Occipital lobe (tissue), 2 donors: Measurements from ENCODE around the gene CDC20B. TPM values are rescaled to one million over a fixed set of nuclear protein-coding genes. Genes with fewer than 3 reads are reported as not detected.

Experiments used
- DNase-seq: peaks from one replicate; lab custom pipeline; 2025; lab: John Stamatoyannopoulos, UW
- total RNA-seq: library from RNA; depleted of rRNA; stranded (reverse); fragments of >200 nt; gene quantifications from one replicate; pipeline ENCODE4 v1.2.3, GENCODE V29; 2014

CDC20B gene, protein sequence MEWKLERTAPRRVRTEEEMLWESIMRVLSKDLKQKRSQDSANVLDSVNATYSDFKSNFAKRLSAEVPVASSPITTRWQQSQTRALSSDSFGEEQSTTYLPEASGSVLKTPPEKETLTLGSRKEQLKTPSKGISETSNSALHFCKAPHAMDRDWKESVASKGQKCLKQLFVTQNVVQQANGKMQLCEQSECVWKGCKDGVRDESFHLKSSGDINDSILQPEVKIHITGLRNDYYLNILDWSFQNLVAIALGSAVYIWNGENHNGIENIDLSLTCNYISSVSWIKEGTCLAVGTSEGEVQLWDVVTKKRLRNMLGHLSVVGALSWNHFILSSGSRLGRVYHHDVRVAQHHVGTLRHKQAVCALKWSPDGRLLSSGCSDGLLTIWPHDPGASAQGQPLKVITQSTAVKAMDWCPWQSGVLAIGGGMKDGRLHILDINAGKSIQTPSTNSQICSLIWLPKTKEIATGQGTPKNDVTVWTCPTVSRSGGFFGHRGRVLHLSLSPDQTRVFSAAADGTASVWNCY
- 0.78 TPM for total RNA-seq

DNA sequence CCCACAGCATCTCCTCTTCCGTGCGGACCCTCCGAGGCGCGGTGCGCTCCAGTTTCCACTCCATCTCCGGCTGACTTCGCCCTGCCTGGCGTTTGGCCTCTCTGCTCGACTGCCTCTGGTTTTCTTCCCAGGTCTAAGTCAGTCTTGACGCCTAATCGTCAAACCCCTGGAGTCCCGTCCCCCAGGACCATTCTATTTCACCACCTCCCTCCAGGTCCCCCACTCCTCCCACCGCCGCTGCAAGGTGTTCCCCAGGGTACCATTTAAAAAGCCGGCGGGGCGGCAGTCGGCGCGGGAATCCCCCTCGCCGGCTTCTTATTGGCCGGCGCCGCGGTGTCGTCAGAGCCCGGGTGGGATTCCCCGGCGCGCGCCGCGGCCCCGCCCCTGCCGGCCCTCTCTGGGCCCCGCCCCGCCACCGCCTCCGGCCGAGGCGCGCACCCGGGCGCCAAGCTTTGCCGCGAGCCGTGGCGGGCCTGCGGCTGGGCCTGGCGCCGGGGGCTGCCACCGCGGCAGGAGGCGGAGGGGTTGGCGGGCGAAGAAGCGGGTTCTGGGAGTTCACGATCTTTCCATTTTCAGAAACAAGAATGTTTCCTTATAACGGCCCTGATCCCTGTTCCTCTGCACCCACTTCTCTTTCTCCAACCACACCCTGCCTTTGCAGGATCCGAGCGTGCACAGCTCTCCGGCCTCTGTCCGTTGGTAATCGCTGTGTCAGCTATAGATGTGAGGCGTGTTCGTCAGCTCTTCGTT lies at the start of gene CDC20B:
CDC20B (minus strand) TSS at position 241 of the 750 bp plus-strand sequence; CDS start at position 64, 177 bp downstream.
- DNase-seq: no peak

GRCh38 chr5:55222092-55222984 lies 49.4 kb upstream of the CDC20B start:
- DNase-seq: no peak

DNA sequence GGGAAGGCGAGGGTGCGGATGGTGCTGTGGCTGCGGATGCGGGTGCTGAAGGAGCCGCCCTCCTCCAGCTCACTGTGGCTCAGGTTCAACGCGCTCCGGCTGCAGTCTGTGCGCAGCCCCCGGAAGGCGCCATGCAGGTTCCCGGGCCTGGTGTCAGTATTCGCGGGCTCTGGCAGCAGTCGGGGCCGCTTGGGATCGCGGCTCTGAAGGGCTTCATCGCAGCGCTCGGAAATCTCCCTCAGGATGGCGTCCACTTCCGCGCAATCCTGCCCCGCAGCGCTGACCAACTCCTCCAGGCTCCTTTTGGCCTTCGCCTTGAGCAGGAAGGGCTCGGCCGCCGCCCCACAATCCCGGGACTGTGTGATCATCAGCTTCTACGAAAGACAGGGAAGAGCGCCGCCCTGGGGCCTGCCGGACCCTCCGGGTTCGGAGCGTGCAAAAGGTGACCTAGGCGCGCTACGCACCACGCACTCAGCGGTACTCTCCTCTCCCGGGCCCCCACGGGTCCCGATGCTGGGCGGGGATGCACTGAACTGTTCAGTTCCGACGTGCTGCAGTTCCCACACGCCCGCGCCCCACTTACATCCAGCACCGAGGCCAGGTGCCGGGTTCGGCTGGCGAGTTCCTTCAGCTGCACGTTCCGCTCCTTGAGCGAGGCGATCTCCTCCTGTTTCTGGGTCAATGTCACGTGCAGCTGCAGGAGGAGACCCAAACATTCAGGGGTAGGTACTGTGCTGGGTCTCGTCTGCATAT lies 47.6 kb upstream of the CDC20B start:
- DNase-seq: no peak

- no peak for DNase-seq
These were observed 46.8 kb upstream of the CDC20B start for GRCh38 chr5:55219770-55220169.

- no peak for DNase-seq
These were observed 46.0 kb upstream of the CDC20B start for GRCh38 chr5:55218967-55219366.

- DNase-seq: no peak
These were observed 38.4 kb upstream of the CDC20B start for GRCh38 chr5:55211184-55211874.

DNA sequence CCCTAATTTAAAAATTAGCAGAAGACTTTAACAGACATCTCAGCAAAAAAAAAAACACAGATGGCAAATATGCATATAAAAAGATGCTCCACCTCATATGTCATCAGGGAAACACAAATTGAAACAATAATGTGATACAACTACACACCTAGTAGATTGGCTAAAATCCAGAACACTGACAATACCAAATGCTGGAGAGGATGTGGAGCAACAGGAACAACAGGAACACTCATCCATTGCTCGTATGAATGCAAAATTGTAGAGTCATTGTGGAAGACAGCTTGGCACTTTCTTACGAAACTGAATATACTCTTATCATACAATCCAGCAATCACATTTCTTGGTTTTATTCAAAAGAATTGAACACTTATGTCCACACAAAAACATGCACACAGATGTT lies 32.0 kb upstream of the CDC20B start:
- no peak for DNase-seq

DNA sequence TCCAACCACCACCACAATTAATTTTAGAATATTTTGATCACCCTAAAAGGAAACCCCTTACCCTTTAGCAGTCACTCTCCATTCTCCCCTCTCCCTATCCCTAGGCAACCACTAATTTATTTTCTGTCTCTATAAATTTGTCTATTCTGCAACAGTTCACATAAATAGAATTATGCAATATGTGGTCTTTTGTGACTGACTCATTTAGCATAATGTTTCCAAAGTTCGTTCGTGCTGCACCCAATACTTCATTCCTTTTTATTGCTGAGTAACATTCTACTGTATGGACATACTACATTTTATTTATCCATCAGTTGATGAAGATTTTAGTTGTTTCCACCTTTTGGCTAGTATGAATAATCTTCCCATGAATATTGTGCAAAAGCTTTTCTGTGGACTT lies 18.2 kb upstream of the CDC20B start:
- no peak for DNase-seq

DNA sequence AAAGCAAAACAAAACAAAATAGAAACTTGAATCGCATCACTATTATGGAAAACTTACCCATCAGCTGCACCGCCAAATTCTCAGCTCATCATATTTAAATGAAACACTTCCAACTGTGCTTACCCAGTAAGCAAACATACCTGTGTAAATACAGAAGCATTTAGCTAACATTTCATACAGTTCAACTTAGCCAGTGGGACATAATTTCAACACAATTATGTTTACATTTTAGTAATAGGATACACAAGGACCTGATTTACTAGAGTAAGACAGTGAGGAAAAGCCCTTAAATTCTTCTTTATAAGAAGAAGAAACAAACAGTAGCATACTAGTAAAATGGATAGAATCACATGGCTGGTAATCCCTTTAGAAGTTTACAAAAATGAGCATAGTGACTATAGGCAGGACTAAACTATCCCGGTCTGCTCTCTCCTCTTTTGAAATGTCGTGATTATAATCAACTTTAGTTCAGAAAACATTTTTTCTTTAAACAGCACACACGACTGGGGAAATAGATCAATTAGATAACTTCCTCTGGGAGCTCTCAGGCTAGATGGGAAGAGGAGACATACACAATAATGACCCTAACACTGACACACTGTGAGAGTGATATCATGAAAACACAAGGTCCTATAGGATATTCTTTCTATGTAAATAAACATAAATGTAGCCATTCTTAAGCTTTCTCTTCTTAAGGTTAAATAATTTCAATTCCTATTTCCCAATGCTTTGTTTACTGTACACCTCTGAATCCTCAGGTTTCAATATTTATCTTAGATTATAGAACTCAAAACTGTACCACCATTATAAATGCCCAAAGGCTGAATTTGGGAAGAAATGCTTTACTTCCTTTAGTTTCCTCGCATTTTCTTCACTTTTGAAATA lies 15.9 kb upstream of the CDC20B start:
- DNase-seq: no peak

DNA sequence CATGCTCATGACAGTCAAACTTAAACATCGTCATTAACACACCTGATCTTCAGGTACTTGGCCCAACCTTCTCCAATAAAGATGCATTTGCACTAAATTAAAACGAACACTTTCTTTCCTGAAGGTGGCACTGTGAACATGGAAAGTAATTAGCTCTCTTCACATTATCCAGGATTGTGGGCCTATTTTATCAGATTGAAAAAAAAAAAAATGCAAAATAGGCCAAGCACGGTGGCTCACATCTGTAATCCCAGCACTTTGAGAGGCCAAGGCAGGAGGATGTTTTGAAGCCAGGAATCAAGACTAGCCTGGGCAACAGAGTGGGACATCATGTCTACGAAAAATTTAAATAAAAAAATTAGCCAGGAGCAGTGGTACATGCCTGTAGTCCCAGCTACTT lies 14.4 kb upstream of the CDC20B start:
- DNase-seq: no peak

- no peak for DNase-seq
These were observed 7.0 kb upstream of the CDC20B start for GRCh38 chr5:55180016-55180415.

- DNase-seq: no peak
These were observed 4.1 kb upstream of the CDC20B start for GRCh38 chr5:55177078-55177477.

- no peak for DNase-seq
These were observed 3.3 kb upstream of the CDC20B start for GRCh38 chr5:55176176-55176818.

DNA sequence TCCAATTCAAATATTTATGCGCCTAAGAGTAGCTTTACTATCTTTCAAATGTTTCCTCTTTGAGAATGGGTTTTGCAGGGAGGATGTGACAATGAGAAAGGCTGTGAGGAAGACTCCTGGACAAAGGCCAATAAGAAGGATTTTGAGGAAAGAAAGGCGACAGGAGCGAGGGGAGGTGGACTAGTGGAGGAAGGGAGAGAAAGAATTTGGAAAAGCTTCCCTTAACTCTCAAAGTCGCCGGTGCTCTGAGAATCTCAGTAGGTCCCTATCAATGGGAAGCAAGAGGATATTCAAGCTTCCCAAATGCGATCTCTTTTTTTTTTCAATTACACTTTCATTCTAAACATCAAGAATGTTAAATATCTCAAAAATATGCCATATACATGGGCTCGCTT lies 2.8 kb upstream of the CDC20B start:
- DNase-seq: no peak

- DNase-seq: no peak
These were observed 782 bp upstream of the CDC20B start for GRCh38 chr5:55173687-55174230.

- DNase-seq: peak; percentile 34
These were observed 702 bp downstream of the CDC20B start for GRCh38 chr5:55172051-55172899.

DNA sequence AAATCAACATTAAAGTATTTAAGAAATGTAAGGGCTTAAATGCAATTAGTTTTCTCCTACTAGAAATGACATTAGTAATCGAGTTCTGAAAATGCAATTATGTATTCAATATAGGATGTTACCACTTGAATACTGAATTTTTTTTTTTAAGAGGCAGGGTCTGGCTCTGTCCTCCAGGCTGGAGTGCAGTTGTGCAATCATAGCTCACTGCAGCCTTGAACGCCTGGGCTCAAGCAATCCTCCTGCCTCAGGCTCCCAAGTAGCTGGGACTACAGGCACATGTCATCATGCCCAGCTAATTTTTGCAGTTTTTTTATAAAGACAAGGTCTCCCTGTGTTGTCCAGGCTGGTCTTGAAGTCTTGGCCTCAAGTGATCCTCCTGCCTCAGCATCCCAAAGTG lies 1.5 kb downstream of the CDC20B start:
- no peak for DNase-seq
